AG09309 (cell line): ENCODE measurements around the gene TRAF3IP1.
"Not testable (repeated sequence)": the region's sequence is repeated elsewhere in the genome, so short reads cannot be mapped to it uniquely, and the experiment has no call there.

Experiments used
- DNase-seq: peaks from one replicate; pipeline ENCODE4 v3.0.0-alpha.2; 2010; ENCODE audit warnings: low read depth
- H3K4me3 ChIP-seq: 2 replicates; pipeline ENCODE4 v1.5.1; 2011; ENCODE audit warnings: mild to moderate bottlenecking, low read depth, low read length, moderate library complexity; ENCODE audit not compliant: control insufficient read depth
- TF ChIP-seq, protein P1 (sequence below): IDR thresholded peaks from 2 replicates; pipeline ENCODE4 v1.5.1; 2011; ENCODE audit warnings: mild to moderate bottlenecking, low read depth, low read length, inconsistent platforms; ENCODE audit not compliant: insufficient read depth, control insufficient read depth; ENCODE audit errors: missing control alignments

TRAF3IP1 gene

DNA sequence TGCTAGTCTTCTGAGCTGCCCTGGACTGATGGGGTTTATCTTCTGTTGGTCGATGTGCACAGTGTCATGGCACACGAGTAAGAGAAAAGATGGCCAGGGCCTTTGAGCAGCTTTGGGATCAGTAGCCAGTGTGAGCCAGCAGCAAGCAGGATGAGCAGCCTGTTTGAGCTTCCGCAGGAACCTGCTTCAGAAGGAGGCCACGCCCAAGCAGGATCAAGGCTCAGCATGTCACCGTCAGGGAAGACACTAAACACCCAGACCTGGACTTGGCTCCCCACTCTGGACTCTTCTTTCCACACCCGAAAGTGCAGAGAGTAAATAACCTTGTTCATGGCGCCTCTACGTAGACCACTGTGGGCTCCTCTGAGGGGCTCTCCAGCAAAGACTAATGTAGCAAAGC, 81.2 kb downstream of the TRAF3IP1 start:
- TF ChIP-seq, protein P1, sequence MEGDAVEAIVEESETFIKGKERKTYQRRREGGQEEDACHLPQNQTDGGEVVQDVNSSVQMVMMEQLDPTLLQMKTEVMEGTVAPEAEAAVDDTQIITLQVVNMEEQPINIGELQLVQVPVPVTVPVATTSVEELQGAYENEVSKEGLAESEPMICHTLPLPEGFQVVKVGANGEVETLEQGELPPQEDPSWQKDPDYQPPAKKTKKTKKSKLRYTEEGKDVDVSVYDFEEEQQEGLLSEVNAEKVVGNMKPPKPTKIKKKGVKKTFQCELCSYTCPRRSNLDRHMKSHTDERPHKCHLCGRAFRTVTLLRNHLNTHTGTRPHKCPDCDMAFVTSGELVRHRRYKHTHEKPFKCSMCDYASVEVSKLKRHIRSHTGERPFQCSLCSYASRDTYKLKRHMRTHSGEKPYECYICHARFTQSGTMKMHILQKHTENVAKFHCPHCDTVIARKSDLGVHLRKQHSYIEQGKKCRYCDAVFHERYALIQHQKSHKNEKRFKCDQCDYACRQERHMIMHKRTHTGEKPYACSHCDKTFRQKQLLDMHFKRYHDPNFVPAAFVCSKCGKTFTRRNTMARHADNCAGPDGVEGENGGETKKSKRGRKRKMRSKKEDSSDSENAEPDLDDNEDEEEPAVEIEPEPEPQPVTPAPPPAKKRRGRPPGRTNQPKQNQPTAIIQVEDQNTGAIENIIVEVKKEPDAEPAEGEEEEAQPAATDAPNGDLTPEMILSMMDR, result no peak
- DNase-seq, result no peak
- no peak overlapping the region for H3K4me3 ChIP-seq

DNA sequence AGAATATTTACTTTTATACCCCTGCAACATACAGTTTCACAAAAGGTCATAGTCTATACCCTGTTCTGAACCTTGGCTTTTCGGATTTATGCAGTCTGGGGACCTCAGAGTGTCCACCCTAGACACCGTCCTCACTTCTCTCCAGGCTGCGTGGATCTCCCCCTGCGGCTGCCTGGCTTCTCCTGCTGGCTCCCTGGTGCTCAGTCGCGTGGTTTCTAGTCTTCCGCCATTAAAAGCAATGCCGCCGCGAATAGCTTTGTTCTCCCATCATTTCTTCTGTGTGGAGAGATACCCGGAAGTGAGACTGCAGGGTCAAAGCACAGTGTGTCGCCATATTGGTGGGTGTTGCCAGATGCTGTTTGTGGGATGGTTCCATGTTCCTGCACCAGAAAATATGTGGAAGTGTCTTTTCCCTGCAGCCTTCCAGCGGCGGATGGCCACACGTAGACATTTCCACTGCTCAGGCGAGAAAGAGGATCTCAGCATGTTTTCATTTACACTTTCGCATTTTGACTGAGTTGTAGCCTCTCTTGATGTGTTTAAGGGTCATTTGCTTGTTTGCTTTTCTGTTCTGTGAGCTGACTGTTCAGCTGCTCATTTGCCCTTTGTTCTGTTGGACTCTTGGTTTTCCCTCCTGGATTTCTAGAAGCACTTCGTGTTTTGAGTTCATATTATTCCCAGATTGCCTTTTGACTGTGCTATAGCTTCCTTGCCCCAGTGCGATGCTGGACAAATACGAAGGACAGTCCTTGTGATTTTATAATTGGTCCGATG, 83.5 kb downstream of the TRAF3IP1 start:
- H3K4me3 ChIP-seq, result no peak overlapping the region
- no peak for DNase-seq
- TF ChIP-seq, protein P1, result no peak

DNA sequence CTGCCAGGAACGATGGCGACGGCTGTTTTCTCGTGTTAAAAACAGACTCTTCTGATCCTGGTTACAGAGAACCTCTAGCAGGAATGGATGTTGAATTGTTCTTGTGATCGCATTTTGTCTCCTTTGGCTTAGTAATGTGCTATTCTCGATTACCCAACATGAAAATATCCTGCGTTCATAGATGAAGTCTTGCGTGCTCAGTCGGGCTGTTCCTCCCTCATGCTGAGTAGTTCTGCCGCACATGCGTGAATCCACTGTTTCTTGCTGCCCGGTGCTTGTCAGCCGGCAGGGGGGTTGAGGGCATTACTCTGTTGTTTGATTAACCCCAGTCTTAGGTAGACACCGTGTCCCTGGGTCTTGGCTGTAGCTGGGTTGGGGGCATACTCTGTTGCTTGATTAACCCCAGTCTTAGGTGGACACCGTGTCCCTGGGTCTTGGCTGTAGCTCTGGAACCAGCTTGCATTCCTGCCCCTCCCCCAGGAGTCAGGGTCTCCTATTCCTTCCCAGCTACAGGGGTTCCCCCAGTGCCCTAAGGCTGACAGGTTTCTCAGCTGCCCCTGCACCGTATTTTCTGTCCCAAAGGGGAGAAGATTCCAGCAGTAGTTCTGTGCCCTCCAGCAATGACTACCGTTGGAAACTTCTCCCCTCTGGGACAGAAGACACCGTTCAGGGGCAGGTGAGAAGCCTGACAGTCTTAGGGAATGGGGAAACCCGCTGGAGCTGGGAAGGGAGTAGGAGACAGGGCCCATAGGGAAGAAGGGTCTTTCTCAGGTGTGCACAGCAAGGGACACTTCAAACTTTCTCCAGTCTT, 84.3 kb downstream of the TRAF3IP1 start:
- no peak for DNase-seq
- TF ChIP-seq, protein P1, result no peak
- no peak overlapping the region for H3K4me3 ChIP-seq

DNA sequence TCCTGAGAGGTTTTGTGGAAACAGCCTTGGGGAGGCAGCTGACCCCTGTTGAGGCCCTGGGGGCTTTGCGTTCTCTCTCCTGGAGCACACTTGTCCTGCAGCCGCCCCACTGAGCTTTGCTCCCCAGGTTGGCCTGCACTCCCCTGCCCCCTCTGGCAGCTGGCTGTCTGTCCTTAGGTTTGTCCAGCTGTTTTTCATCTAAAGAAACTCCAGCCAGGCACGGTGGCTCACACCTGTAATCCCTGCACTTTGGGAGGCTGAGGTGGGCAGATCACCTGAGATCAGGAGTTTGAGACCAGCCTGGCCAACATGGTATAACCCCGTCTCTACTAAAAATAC, 84.9 kb downstream of the TRAF3IP1 start:
- not testable (repeated sequence) for DNase-seq, H3K4me3 ChIP-seq

DNA sequence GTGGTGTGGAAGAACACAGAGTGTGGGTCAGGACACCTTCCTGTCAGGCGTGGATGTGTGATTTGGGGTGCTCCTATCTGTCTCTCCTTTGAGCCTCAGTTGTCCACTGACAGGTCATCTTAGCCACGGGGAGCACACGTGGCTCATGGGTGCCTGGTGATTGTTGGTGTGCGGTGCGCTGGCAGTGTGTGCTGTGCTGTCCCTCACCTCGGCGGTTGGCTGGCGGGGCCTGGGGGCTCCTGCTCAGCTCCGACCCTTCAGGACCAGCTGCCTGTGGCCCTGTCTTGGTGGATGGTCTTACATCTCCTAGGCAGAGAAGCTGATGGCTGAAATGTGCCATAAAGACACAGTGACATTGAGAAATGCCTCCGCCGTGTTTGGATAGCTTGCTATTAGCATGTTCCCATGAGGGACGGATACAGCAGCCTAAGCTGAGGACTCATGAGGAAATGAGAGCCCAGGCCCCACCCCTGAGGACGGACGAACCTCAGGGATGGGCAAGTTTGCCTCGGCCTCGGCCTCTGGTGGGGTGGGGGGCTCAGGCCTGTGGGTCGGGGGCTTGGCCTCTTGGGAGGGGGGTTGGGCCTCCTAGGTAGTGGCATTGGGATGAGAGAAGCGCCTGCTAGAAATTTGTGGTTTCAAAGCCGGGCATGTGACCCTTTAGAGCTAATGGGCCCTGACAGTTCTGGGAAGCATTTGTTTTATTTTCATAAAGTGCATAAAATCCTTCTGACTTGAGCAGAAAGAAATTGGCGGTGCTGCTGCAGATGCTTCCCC, 86.1 kb downstream of the TRAF3IP1 start:
- no peak overlapping the region for H3K4me3 ChIP-seq
- TF ChIP-seq, protein P1, result no peak
- no peak for DNase-seq

DNA sequence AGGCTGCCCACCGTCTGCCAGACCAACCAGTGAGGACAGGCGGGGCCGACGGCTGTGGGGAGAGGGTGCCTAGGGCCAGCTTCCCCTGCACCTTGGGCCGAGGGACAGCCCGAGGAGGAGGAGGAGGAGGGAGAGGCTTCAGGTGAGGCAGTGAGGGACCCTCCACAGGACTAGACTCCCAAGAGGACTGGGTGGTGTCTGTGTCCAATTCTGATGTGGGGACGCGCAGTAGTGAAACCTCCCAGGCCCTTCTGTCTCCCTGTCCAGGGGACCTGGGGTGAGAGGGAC, 86.6 kb downstream of the TRAF3IP1 start:
- H3K4me3 ChIP-seq, result no peak overlapping the region
- DNase-seq, result no peak
- TF ChIP-seq, protein P1, result no peak

DNA sequence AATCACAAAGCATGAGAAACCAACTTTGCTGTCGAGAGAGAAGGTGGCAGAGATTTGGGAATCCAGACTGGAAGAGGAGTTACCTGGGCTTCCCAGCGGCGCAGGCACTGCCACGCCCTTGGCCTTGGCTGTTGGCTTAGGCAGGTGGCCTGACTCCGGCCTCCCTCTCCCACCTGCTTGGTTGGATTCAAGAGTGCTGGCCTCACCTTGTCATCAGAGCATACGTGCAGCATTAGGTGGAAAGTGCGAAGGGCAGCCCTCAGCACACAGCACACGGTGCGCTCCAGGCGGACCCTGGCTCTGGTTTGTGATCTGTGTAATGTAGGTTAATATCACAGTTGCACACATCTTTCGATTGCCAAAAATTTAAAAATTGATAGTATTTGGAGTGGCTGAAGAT, 87.2 kb downstream of the TRAF3IP1 start:
- no peak overlapping the region for H3K4me3 ChIP-seq
- TF ChIP-seq, protein P1, result no peak
- DNase-seq, result no peak
